Left forelimb (tissue), 1 donor: Measurements from ENCODE around the gene MRPS23.

Experiments
- DNase-seq: peaks from one replicate; pipeline ENCODE4 v3.0.0-alpha.2; 2018; ENCODE audit warnings: low spot score

Gene MRPS23

DNA sequence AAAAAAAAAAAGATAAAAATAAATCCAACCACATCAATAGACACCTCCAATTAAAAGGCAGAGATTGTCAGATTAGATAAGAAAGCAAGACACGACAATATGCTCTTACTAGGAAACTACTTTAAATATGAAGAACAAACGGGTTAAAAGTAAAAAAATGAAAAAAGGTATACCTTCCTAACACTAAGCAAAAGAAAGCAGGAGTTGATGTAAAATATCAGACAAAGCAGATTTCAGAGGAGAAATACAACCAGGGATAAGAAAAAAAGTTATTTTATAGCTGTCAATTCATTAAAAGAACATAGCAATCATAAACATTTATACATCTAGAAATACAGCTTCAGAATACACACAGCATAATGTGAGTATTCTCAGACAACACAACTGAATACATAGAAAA, 55.0 kb downstream of the MRPS23 start:
- DNase-seq = no peak

GRCh38 chr17:57788725-57789124, 61.1 kb downstream of the MRPS23 start:
- no peak for DNase-seq

DNA sequence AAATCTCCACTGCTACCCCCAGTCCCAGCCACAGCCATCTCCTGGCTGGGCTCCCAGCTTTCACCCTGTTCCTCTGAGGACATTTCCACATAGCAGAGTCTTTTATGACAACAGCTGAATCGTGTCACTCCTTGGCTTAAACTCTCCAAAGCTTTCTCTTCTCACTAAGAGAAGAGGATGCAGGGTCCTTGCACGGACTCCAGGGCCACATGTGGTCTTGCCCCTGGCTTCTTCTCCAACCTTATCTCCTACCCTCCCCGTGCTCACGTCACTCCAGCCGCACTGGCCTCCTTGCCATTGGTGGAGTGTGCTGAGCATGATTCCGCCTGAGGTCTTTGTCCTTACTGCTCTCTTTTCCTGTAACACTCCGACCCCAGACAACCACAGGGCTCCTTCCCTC, 64.8 kb downstream of the MRPS23 start:
- DNase-seq = no peak
